ENCODE measurements around the gene CPLX1.

DNA sequence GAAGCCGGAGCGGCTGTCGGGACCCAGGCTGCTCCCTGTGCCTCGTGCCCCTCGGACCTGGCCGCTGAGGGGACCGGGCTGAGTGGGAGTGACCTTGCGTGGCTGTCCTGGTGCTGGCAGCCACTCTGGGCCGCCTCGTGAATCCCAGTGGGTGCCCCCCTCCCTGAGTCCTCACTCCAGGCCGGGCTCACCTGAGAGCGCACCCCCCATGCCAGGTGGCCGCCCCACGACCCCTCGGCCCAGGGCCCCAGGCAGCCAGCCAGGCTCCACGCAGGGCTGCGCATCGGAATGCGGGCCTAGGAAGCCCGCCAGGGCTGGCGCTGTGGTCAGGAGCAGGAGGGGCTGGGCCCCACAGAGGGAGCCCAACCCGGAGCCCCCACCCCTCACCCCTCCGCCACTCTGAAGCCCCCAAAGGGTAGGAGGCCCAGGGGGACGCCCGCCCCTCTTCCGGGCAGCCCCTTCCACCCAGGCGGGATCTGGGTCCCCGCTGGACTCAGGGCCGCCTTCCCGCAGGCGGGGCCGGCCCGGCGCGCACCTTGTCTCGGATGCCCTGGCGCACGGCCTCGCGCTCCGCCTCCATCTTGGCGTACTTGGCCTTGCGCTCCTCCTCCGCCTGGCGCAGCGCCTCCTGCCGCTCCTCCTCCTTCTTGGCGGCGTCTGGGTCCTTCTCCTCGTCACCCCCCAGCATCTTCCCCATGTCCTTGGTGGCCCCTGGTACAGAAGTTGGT, 33.9 kb downstream of the CPLX1 start:
- no peak for TF ChIP-seq CTCF (IDR thresholded peaks at IDR 0.05)
- TF ChIP-seq POLR2A (IDR thresholded peaks at IDR 0.05): no peak
